AG04450 (cell line): Measurements from ENCODE around the gene CEP41. TPM values are rescaled to one million over a fixed set of nuclear protein-coding genes. Genes with fewer than 3 reads are reported as not detected.

Experiments
- CTCF ChIA-PET: fragments of 300-600, 350-600 bp; formaldehyde crosslinking; extraction: SDS; loops from one replicate; lab custom pipeline; 2022; ENCODE audit warnings: antibody characterized with exemption, inconsistent platforms; lab: Charles Lee
- POLR2A ChIA-PET: fragments of 350-600 bp; formaldehyde crosslinking; extraction: SDS; loops from one replicate; lab custom pipeline; 2021; ENCODE audit warnings: antibody characterized with exemption, inconsistent platforms; lab: Yijun Ruan, JAX
- DNase-seq: peaks from one replicate; pipeline ENCODE4 v3.0.0-alpha.2; 2011; ENCODE audit warnings: low read depth, low spot score
- H3K27ac ChIP-seq: one replicate; pipeline ENCODE4 v1.5.1; 2012; ENCODE audit warnings: low read depth, low read length, control low read depth
- H3K27me3 ChIP-seq: one replicate; pipeline ENCODE4 v1.6.0; 2012; ENCODE audit warnings: low read length; ENCODE audit not compliant: control insufficient read depth, insufficient read depth
- H3K4me3 ChIP-seq: 2 replicates; pipeline ENCODE4 v1.5.1; 2011; ENCODE audit warnings: mild to moderate bottlenecking, low read depth, low read length, control low read depth
- H3K9me3 ChIP-seq: 2 replicates; pipeline ENCODE4 v1.5.1; 2012; ENCODE audit warnings: low read length; ENCODE audit not compliant: control insufficient read depth, insufficient read depth
- CTCF ChIP-seq: IDR thresholded peaks from 2 replicates; pipeline ENCODE4 v1.5.1; 2011; ENCODE audit warnings: low read depth, low read length, control low read depth, inconsistent platforms
- polyA plus RNA-seq: library from polyadenylated mRNA; depleted of rRNA; stranded (reverse); fragments of >200 nt; gene quantifications from 2 replicates; pipeline ENCODE4 v1.2.3, GENCODE V29; 2011; rRNA removed
- small RNA-seq: library from RNA; depleted of rRNA; stranded (forward); fragments of <200 nt; gene quantifications from one replicate; pipeline ENCODE3, GENCODE V24; 2012; ENCODE audit warnings: low read depth; ENCODE audit not compliant: insufficient read length

The CEP41 gene
- polyA plus RNA-seq, 1 experiment = 26.4 TPM

- TF ChIP-seq CTCF = no peak
- CTCF ChIA-PET = interaction anchor here (0.7 to 0.9 kb wide), 2 partner anchors 15 to 67 kb away, joined by 3 read pairs; no protein-coding TSS in a partner anchor
- Histone ChIP-seq H3K27me3 (no peaks in the 10 kb centered on the region), H3K4me3 (no peak overlapping the region), H3K9me3 (no peaks in the 10 kb centered on the region; the same call in 1 of the 2 replicates), H3K27ac (no peak overlapping the region)
- no peak for DNase-seq
- POLR2A ChIA-PET = no interaction called here
Measured at GRCh38 chr7:130345725-130346124, 95.1 kb downstream of the CEP41 start.

DNA sequence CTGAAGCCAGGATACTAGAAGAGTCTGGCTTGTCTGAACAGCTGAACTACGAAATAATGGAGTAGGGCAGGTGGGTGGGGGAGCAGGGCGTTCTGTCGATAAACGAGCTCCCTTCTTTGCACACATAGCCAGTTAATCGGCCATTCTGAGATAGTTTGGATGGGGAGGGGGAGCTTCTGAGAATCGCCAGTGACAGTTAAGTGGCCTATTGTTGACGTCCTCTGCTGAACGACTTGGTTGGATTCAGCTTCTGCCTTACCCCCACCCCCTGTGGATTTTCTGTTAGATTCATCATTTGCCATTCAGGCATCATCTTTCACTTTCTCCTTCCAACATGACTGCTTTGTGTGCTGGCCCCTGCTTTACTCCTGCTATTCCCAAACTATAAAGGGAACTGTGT is 95.7 kb downstream of the CEP41 start:
- DNase-seq = no peak
- H3K4me3 ChIP-seq = no peak overlapping the region
- CTCF ChIA-PET = interaction anchor here (0.5 to 0.9 kb wide), 2 partner anchors 67 to 238 kb away, joined by 3 to 6 read pairs; no protein-coding TSS in a partner anchor
- TF ChIP-seq CTCF = no peak
- no peak overlapping the region for H3K27ac ChIP-seq
- H3K27me3 ChIP-seq = no peaks in the 10 kb centered on the region
- POLR2A ChIA-PET = no interaction called here
- no peaks in the 10 kb centered on the region; the same call in 1 of the 2 replicates for H3K9me3 ChIP-seq

- TF ChIP-seq CTCF = no peak
- Histone ChIP-seq H3K4me3 (no peak within 1 kb of the TSS), H3K27me3 (no peaks in the 10 kb centered on the region), H3K9me3 (no peaks in the 10 kb centered on the region; the same call in 1 of the 2 replicates), H3K27ac (no peak within 1 kb of the TSS)
- CTCF ChIA-PET = interaction anchor here (0.5 kb wide), 1 partner anchor 239 kb away, joined by 6 read pairs; no protein-coding TSS in a partner anchor
- POLR2A ChIA-PET = no interaction called here
- no peak for DNase-seq
Measured at GRCh38 chr7:130344271-130344866, 96.4 kb downstream of the CEP41 start, which contains the start of gene CPA5. Gene CPA5, plus strand, starts transcription at chr7:130344816. Its CDS starts 1,670 bp downstream, at chr7:130346486.

Small RNA genes lying within 50 kb of the gene (small RNA-seq; reads per million reads assigned to genes)
- gene RF02148 (not detected), gene RF02149 (not detected), gene RF02150 (not detected)

Other genes with a start within 250 kb of the CEP41 start
- gene TMEM209, start 235.6 kb downstream of the CEP41 start, polyA plus RNA-seq = 12.9 and 15.2 TPM in 2 replicates
- gene SSMEM1, start 233.2 kb downstream of the CEP41 start, polyA plus RNA-seq = not detected in 2 replicates
- 0.05 and 0.10 TPM in 2 replicates for gene CPA2, start 174.2 kb downstream of the CEP41 start, polyA plus RNA-seq
- gene CPA4, start 147.9 kb downstream of the CEP41 start, polyA plus RNA-seq = 65.7 and 71.8 TPM in 2 replicates
- 0.14 and 0.16 TPM in 2 replicates for gene CPA5, start 96.2 kb downstream of the CEP41 start, polyA plus RNA-seq
- gene CPA1, start 60.5 kb downstream of the CEP41 start, polyA plus RNA-seq = 0.07 and 0.09 TPM in 2 replicates
- 236 and 293 TPM in 2 replicates for gene MEST, start 51.1 kb upstream of the CEP41 start, polyA plus RNA-seq
- 36.6 and 40.6 TPM in 2 replicates for gene COPG2, start 227.7 kb upstream of the CEP41 start, polyA plus RNA-seq
- not detected in 2 replicates for gene TSGA13, start 245.5 kb upstream of the CEP41 start, polyA plus RNA-seq